Lower leg skin (tissue), 3 donors: ENCODE results near the gene DDX56.

Experiments
- POLR2A ChIP-seq, 2 donors: fragments of 450-650 bp; IDR thresholded peaks; one replicate each; pipeline ENCODE4 v1.6.1; 2016 to 2017; ENCODE audit warnings: antibody characterized with exemption in 2 of 2, mild to moderate bottlenecking in 1 of 2, moderate library complexity in 1 of 2
- TF ChIP-seq, protein P1 (sequence below), 3 donors: fragments of 450-650 bp; IDR thresholded peaks; one replicate each; pipeline ENCODE4 v1.5.1; 2016; ENCODE audit warnings: antibody characterized with exemption in 3 of 3, mild to moderate bottlenecking in 3 of 3, moderate library complexity in 2 of 3

DNA sequence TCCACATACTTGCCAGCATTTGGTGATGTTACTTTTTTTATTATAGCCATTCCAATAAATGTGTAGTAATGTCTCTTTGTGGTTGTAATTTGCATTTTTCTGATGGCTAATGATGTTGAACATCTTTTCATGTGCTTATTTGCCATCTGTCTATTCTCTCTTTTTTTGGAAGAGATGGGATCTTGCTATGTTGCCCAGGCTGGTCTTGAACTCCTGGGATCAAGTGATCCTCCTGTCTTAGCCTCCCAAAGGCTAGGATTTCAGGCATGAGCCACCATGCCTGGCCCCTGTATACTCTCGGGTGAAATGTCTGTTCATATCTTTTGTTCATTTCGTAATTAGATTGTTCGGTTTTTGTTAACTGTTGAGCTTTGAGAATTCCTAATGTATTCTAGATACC, 36.1 kb upstream of the DDX56 start:
- TF ChIP-seq, protein P1, sequence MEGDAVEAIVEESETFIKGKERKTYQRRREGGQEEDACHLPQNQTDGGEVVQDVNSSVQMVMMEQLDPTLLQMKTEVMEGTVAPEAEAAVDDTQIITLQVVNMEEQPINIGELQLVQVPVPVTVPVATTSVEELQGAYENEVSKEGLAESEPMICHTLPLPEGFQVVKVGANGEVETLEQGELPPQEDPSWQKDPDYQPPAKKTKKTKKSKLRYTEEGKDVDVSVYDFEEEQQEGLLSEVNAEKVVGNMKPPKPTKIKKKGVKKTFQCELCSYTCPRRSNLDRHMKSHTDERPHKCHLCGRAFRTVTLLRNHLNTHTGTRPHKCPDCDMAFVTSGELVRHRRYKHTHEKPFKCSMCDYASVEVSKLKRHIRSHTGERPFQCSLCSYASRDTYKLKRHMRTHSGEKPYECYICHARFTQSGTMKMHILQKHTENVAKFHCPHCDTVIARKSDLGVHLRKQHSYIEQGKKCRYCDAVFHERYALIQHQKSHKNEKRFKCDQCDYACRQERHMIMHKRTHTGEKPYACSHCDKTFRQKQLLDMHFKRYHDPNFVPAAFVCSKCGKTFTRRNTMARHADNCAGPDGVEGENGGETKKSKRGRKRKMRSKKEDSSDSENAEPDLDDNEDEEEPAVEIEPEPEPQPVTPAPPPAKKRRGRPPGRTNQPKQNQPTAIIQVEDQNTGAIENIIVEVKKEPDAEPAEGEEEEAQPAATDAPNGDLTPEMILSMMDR (IDR thresholded peaks at IDR 0.05) = no peak
- TF ChIP-seq POLR2A (IDR thresholded peaks at IDR 0.05) = no peak
